Sigmoid colon (tissue), 7 donors: ENCODE results near the gene ID1. TPM values are rescaled to one million over a fixed set of nuclear protein-coding genes. Genes with fewer than 3 reads are reported as not detected.
"Not testable (repeated sequence)": the region's sequence is repeated elsewhere in the genome, so short reads cannot be mapped to it uniquely, and the experiment has no call there.

Experiments
- DNase-seq: peaks from one replicate; pipeline ENCODE4 v3.0.0-alpha.2; 2019
- H3K27ac ChIP-seq, 4 donors: fragments of 200-600 bp; sonication (generic); one replicate each; pipeline ENCODE4 v1.5.1; 2016 to 2019; ENCODE audit warnings: mild to moderate bottlenecking in 1 of 4
- H3K27me3 ChIP-seq, 3 donors: fragments of 200-600 bp; sonication (generic); one replicate each; pipeline ENCODE4 v1.5.1; 2019; ENCODE audit warnings: mild to moderate bottlenecking in 1 of 3
- H3K36me3 ChIP-seq, 4 donors: fragments of 200-600 bp; sonication (generic); one replicate each; pipeline ENCODE4 v1.5.1; 2016 to 2019
- H3K4me1 ChIP-seq, 4 donors: fragments of 200-600 bp; sonication (generic); one replicate each; pipeline ENCODE4 v1.5.1; 2017 to 2019
- H3K4me3 ChIP-seq, 4 donors: fragments of 200-600 bp; sonication (generic); one replicate each; pipeline ENCODE4 v1.5.1; 2017 to 2019; ENCODE audit warnings: mild to moderate bottlenecking in 2 of 4, moderate library complexity in 1 of 4
- H3K9me3 ChIP-seq, 4 donors: fragments of 200-600 bp in 3 of 4; sonication (generic) in 3 of 4; one replicate each; pipeline versions ENCODE4 v1.5.1 to v1.6.1; 2013 to 2019
- EP300 ChIP-seq, 4 donors: sonication (generic); formaldehyde crosslinking; IDR thresholded peaks; one replicate each; pipeline ENCODE4 v1.6.1; 2017; ENCODE audit warnings: antibody characterized with exemption in 4 of 4
- POLR2A ChIP-seq, 2 donors: fragments of 450-650 bp; IDR thresholded peaks; one replicate each; pipeline ENCODE4 v1.6.1; 2016; ENCODE audit warnings: antibody characterized with exemption in 2 of 2, mild to moderate bottlenecking in 2 of 2, moderate library complexity in 2 of 2
- POLR2AphosphoS5 ChIP-seq, 4 donors: sonication (generic); formaldehyde crosslinking; IDR thresholded peaks; one replicate each; pipeline ENCODE4 v1.6.1; 2017; ENCODE audit warnings: antibody characterized with exemption in 4 of 4
- WGBS, 2 donors: extraction: QIAGEN DNeasy Blood & Tissue Kit; methylation state at CpG; one replicate each; pipeline ENCODE4 v1.1.7; 2013; 5-methylcytosine and 5-hydroxymethylcytosine counted together
- intact Hi-C: fragments of 100-400 bp; cut with DNase I; formaldehyde crosslinking; loops from one replicate; pipeline ENCODE4 v1.15.1; 2023
- polyA plus RNA-seq, 3 donors: library from polyadenylated mRNA; stranded (reverse); fragments of 200-250 nt; gene quantifications; one replicate each; pipeline ENCODE4 v1.2.3, GENCODE V29; 2013
- total RNA-seq, 4 donors: library from RNA; depleted of rRNA; stranded (reverse); fragments of >200 nt; gene quantifications; one replicate each; pipeline ENCODE4 v1.1.0, GENCODE V29; 2016
- TF ChIP-seq, protein P1 (sequence below), 4 experiments: fragments of 450-650 bp in 3 of 4; fragments of 200-600 bp in 1 of 4; IDR thresholded peaks; one replicate each; pipeline ENCODE4 v1.5.1; 2016 to 2019; ENCODE audit warnings: antibody characterized with exemption in 4 of 4, mild to moderate bottlenecking in 3 of 4, moderate library complexity in 2 of 4
- donor health status: healthy with polysubstance abuse.
- donor health status: Bipolar disorder and iron deficiency.
- donor health status: healthy.

Gene ID1
- total and polyA plus RNA-seq, 7 donors, result 111 to 368 (median 230) TPM

DNA sequence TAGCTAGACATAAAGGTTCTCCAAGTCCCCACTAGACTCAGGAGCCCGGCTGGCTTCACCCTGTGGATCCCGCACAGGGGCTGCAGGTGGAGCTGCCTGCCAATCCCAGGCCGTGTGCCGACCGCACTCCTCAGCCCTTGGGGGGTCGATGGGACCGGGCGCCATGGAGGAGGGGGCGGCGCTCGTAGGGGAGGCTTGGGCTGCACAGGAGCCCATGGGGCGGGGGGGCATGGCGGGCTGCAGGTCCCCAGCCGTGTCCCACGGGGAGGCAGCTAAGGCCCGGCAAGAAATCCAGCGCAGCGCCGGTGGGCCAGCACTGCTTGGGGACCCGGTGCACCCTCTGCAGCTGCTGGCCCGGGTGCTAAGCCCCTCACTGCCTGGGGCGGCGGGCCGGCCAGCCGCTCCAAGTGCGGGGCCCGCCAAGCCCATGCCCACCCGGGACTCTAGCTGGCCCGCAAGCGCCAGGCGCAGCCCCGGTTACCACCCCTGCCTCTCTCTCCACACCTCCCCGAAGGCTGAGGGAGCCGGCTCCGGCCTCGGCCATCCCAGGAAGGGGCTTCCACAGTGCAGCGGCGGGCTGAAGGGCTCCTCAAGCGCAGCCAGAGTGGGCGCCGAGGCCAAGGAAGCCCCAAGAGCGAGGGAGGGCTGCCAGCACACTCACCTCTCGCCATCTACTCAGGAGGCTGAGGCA lies 26.5 kb upstream of the ID1 start:
- no peaks in the 10 kb centered on the region for H3K9me3 ChIP-seq
- no peak overlapping the region for H3K27ac ChIP-seq
- H3K4me1 ChIP-seq, result peaks cover 0 to 4% (median 2%) of the 10 kb centered on the region in 4 donors
- no peak for DNase-seq
- no peaks in the 10 kb centered on the region for H3K36me3 ChIP-seq
- no peak overlapping the region for H3K4me3 ChIP-seq
- TF ChIP-seq POLR2AphosphoS5 (IDR thresholded peaks at IDR 0.05), result no peak
- no peak for TF ChIP-seq POLR2A (IDR thresholded peaks at IDR 0.05)
- TF ChIP-seq EP300 (IDR thresholded peaks at IDR 0.05), result no peak
- TF ChIP-seq, protein P1, sequence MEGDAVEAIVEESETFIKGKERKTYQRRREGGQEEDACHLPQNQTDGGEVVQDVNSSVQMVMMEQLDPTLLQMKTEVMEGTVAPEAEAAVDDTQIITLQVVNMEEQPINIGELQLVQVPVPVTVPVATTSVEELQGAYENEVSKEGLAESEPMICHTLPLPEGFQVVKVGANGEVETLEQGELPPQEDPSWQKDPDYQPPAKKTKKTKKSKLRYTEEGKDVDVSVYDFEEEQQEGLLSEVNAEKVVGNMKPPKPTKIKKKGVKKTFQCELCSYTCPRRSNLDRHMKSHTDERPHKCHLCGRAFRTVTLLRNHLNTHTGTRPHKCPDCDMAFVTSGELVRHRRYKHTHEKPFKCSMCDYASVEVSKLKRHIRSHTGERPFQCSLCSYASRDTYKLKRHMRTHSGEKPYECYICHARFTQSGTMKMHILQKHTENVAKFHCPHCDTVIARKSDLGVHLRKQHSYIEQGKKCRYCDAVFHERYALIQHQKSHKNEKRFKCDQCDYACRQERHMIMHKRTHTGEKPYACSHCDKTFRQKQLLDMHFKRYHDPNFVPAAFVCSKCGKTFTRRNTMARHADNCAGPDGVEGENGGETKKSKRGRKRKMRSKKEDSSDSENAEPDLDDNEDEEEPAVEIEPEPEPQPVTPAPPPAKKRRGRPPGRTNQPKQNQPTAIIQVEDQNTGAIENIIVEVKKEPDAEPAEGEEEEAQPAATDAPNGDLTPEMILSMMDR (IDR thresholded peaks at IDR 0.05), result no peak
- intact Hi-C loops, result no loop called here
- WGBS, 2 donors, result 96 to 97% methylated on average over 43 of the region's 43 CpGs
- no peaks in the 10 kb centered on the region for H3K27me3 ChIP-seq

DNA sequence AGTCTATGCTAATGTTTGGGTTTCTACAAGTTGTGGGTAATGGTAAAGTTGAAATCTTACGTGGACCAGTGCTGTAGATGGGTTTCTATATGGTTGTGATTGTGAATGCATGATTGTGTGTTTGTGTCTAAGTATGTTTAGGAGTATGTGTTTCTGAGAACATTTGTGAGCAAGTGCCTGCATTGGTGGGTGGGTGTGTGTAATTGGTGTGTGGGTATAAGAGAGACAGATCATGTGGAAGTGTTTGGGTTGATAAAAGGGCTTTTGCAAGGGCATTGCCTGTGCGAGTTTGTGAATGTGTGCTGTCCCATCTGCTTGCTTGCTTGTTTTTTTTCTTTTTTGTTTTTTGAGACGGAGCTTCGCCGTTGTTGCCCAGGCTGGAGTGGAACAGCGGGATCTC lies 25.8 kb upstream of the ID1 start:
- H3K9me3 ChIP-seq, result no peaks in the 10 kb centered on the region
- WGBS, 2 donors, result 88 to 95% methylated on average over 6 of the region's 6 CpGs
- TF ChIP-seq, protein P1 (IDR thresholded peaks at IDR 0.05), result no peak
- TF ChIP-seq POLR2A (IDR thresholded peaks at IDR 0.05) (no peak), POLR2AphosphoS5 (IDR thresholded peaks at IDR 0.05) (no peak), EP300 (IDR thresholded peaks at IDR 0.05) (no peak)
- no peak overlapping the region for H3K4me3 ChIP-seq
- no peak for DNase-seq
- intact Hi-C loops, result no loop called here
- H3K27ac ChIP-seq, result no peak overlapping the region
- H3K36me3 ChIP-seq, result no peaks in the 10 kb centered on the region
- no peaks in the 10 kb centered on the region for H3K27me3 ChIP-seq
- no peaks in the 10 kb centered on the region for H3K4me1 ChIP-seq

DNA sequence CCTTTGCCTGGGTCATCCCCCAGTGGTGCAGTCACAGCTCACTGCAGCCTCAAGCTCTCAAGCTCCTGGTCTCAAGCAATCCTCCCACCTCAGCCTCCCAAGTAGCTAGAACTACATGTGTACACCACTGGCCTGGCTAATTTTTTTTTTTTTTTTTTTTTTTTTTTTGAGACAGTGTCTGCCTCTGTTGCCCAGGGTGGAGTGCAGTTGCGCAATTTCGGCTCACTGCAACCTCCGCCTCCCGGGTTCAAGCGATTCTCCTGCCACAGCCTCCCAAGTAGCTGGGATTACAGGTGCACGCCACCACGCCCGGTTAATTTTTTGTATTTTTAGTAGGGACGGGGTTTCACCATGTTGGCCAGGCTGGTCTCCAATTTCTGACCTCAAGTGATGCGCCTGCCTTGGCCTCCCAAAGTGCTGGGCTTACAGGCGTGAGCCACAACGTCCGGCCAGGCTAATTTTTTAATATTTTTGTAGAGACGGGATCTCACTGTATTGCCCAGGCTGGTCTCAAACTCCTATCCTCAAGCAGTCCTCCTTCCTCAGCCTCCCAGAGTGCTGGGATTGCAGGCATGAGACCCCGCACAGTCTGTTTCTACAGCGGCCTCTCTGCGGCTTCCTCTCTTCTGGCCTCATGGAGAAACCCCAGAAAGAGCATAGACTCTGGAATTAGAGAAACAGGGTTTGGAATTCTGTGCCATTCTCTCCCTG lies 25.0 kb upstream of the ID1 start:
- intact Hi-C loops, result not testable (repeated sequence)
- WGBS, 2 donors, result 95 to 97% methylated on average over 17 of the region's 17 CpGs

DNA sequence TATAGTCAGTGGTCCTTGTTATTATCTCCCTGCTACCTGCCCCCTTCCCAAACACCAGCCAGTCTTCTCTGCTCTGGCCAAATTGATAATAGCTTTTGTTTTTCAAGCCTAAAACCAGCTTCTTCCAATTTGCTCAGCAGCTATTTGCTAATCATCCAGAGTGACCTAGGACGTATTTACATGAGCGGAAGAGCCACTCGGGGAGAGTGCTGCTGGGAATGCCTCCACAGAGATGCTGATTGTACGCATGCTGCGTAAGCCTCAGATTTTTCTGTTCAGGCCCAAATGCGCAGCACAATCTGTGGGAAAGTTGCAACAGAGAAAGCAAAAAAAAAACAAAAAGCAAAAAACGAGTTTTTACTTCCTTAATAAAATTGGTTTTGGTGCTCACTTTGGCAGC lies 24.4 kb upstream of the ID1 start:
- intact Hi-C loops, result no loop called here
- no peak for TF ChIP-seq EP300 (IDR thresholded peaks at IDR 0.05)
- TF ChIP-seq, protein P1 (IDR thresholded peaks at IDR 0.05), result no peak
- no peak for TF ChIP-seq POLR2AphosphoS5 (IDR thresholded peaks at IDR 0.05)
- no peak for TF ChIP-seq POLR2A (IDR thresholded peaks at IDR 0.05)
- no peaks in the 10 kb centered on the region for H3K27me3 ChIP-seq
- no peak overlapping the region for H3K4me3 ChIP-seq
- no peak for DNase-seq
- no peaks in the 10 kb centered on the region for H3K9me3 ChIP-seq
- H3K4me1 ChIP-seq, result no peaks in the 10 kb centered on the region
- no peaks in the 10 kb centered on the region for H3K36me3 ChIP-seq
- WGBS, 2 donors, result 84 to 88% methylated on average over 7 of the region's 7 CpGs
- no peak overlapping the region for H3K27ac ChIP-seq

More for the DNA sequence above, 25.0 kb upstream of the ID1 start:
- H3K4me1 ChIP-seq, H3K4me3 ChIP-seq, H3K27me3 ChIP-seq, H3K27ac ChIP-seq, H3K36me3 ChIP-seq, DNase-seq, H3K9me3 ChIP-seq: not testable (repeated sequence)

DNA sequence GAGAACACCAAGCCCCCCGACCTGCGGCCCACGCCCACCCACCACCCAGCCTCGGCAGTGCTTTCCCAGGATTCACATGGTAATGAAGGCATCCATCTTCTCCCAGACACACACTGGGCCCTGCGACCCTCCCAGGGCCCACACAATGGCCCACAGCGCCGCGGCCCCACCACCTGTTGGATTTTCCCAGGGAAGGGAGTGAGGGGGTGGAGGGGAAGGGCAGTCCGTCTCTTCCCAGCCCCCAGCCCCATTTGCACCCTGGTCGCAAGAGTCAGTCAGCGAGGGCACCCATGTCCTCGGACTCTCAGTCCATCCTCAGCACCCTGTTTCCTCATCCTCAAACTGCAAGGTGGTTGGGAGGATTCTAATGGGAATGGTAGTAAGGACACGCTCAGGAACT lies 23.7 kb upstream of the ID1 start:
- Histone ChIP-seq H3K27ac (no peak overlapping the region), H3K27me3 (no peaks in the 10 kb centered on the region), H3K36me3 (no peaks in the 10 kb centered on the region), H3K4me3 (no peak overlapping the region), H3K9me3 (no peaks in the 10 kb centered on the region), H3K4me1 (no peaks in the 10 kb centered on the region)
- TF ChIP-seq, protein P1 (IDR thresholded peaks at IDR 0.05), result no peak
- TF ChIP-seq POLR2AphosphoS5 (IDR thresholded peaks at IDR 0.05), result no peak
- TF ChIP-seq EP300 (IDR thresholded peaks at IDR 0.05), result no peak
- no peak for TF ChIP-seq POLR2A (IDR thresholded peaks at IDR 0.05)
- no peak for DNase-seq
- intact Hi-C loops, result no loop called here
- 89 to 90% methylated on average over 13 of the region's 13 CpGs for WGBS, 2 donors
